HG03060 (cell line): ENCODE measurements around the gene PWP1.
A peak's percentile ranks its signal among the peaks of the same experiment; 100 is the strongest.

Source experiments
- ATAC-seq: cut with Tn5 transposase; IDR thresholded peaks from one replicate; pipeline ENCODE4 v1.9.1; 2021; ENCODE audit warnings: low read depth, moderate number of reproducible peaks; ENCODE audit not compliant: unreplicated experiment

The PWP1 gene

DNA sequence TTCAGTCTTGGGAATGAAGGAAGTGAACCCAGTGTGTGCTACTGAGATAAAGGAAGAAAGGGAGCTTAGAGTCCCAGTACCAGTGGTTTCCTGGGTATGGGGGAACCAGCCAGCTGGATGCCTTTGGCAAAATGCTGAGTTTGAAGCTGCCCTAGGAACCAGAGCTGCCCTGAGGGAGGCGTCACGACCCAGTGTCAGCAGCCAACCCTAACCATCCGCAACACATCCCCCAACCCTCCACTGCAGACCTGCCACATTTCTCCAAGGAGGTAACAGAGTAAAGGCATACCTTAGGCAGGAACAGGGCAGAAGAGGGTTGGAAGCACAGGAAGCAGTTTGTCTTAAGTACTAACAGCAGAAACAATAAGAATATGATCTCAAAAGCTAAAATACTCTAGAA is 46.8 kb downstream of the PWP1 start:
- ATAC-seq = no peak

GRCh38 chr12:107734139-107734538 is 48.5 kb downstream of the PWP1 start:
- no peak for ATAC-seq

GRCh38 chr12:107735763-107736162 is 50.2 kb downstream of the PWP1 start:
- ATAC-seq = no peak

DNA sequence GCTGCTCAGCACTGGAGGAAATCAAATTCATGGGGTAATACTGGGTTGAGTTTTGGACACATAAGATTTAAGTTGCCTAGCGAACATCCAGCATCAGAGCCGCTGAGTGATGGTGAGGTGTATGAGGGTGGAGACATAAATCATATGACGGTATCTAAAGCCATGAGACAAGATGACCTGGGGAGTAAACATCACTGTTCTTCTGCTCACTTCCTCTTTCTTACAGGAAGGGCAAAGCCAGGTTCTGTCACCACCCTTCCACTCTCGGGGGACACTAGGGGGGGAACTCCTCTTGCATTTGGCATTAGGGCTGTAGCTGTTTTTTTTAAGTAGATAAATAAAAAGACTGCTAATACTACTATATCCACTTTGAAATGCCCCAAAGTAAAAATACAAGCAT is 51.3 kb downstream of the PWP1 start:
- peak; percentile 88 for ATAC-seq

GRCh38 chr12:107748472-107748871 is 62.9 kb downstream of the PWP1 start:
- ATAC-seq = no peak

GRCh38 chr12:107749083-107749482 is 63.5 kb downstream of the PWP1 start:
- ATAC-seq = no peak

- no peak for ATAC-seq
Observed at GRCh38 chr12:107759410-107759809, 73.8 kb downstream of the PWP1 start.

DNA sequence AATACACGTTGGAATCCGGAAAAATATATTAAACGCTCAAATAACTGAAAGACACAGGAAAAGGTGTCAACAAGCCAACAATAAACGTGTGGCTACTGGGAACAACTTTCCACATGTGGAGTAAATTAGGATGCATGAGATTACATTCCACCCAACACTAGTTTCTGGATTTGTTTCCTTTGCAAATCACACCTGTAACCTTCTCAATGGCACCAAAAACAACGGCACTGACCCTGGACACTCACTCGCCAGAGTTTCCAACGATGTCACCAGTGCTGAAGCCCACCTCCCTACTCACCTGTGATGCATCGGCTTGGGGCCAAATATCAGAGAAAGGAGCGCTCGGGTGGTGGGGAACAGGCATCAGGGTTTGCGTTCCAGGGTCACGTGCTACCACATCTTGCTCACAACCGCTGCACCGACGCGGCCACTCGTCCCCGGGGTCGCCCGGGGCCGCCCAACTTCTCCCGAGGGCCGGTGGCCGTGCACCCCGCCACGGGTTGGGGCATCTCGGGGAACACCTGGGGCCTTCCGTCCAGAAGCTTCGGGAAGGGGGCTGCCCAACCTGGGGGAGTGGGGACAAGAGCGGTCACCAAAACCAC is 74.7 kb downstream of the PWP1 start:
- ATAC-seq = peak; percentile 9

DNA sequence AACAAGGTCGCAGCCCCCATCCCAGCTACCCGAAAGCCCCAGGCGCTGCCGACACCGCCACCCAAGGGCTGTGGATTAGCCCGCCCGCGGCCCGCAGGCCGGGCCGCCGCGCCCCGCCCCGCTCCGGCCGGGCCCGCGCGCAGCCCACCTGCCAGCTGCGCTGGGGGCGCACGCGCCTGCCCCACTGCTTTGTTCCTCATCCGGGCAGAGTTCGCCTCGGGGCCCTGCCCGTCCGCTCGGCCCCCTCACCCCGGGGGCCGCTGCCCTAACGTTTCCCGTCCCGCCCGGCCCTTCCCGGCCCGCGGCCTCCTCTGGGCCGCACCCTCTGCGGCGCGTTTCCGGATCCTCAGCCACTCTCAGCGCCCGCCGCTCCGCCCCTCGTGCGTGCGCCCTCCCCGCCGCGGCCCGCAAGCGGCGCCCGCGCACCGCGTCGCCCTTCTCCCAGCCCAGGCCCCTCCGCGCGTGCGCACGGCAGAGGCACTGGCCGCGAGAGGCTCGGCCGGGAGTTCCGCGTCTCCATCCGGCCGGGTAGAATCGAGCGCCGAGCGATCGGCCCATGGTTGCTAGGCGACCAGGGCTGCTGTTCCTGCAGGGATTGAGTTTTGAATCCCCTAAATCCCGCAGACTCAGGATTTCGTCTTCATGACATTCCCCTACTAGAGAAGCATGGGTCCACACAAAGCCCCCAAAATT is 75.4 kb downstream of the PWP1 start, which contains the start of gene PRDM4:
PRDM4 (minus strand) TSS at position 329 of the 693 bp plus-strand sequence. CDS start 622 bp downstream, outside the sequence.
- peak; percentile 74 for ATAC-seq

GRCh38 chr12:107761502-107761904 is 75.9 kb downstream of the PWP1 start:
- ATAC-seq = no peak
